Caco-2 (cell line): Measurements from ENCODE around the gene MYO5B. TPM values are rescaled to one million over a fixed set of nuclear protein-coding genes. Genes with fewer than 3 reads are reported as not detected.

ENCODE experiments used
- BruUV-seq: library from RNA; stranded (reverse); fragments of 400-500 nt; replicated peaks from 2 replicates; lab custom pipeline; 2021; lab: Mats Ljungman, UMichigan
- CTCF ChIA-PET: fragments of 300-600 bp; sonication (Branson Sonifier 250); formaldehyde crosslinking; loops from one replicate; lab custom pipeline; 2022; ENCODE audit warnings: antibody characterized with exemption; lab: Charles Lee
- POLR2A ChIA-PET: fragments of 300-600 bp; sonication (Branson Sonifier 250); formaldehyde crosslinking; loops from one replicate; lab custom pipeline; 2022; ENCODE audit warnings: antibody characterized with exemption; lab: Charles Lee
- DNase-seq, 2 experiments: peaks; one replicate each; pipeline versions ENCODE4 v3.0.0 to v3.0.0-alpha.2; 2020 to 2022
- H3K27me3 ChIP-seq: replicated peaks from 2 replicates; pipeline ENCODE4 v1.6.0; 2011; ENCODE audit warnings: low read length; ENCODE audit not compliant: control insufficient read depth, insufficient read depth
- H3K36me3 ChIP-seq: 2 replicates; pipeline ENCODE4 v1.5.1; 2011; ENCODE audit warnings: low read length; ENCODE audit not compliant: control insufficient read depth, insufficient read depth
- H3K4me1 ChIP-seq: fragments of 250-450 bp; sonication (Bioruptor Pico); 2 replicates; pipeline ENCODE4 v1.5.1; 2020; ENCODE audit warnings: mild to moderate bottlenecking
- H3K4me3 ChIP-seq: 2 replicates; pipeline ENCODE4 v1.5.1; 2011; ENCODE audit warnings: low read depth, mild to moderate bottlenecking, control low read depth, low read length
- H3K9me3 ChIP-seq: fragments of 250-450 bp; sonication (Bioruptor Pico); 2 replicates; pipeline ENCODE4 v1.5.1; 2020; ENCODE audit warnings: mild to moderate bottlenecking, moderate library complexity
- H3K27ac Mint-ChIP-seq: one replicate; pipeline ENCODE4 v1.8.0; 2022; ENCODE audit warnings: mixed read lengths; ENCODE audit not compliant: unreplicated experiment
- H3K27me3 Mint-ChIP-seq: one replicate; pipeline ENCODE4 v1.8.0; 2022; ENCODE audit warnings: mixed read lengths; ENCODE audit not compliant: insufficient read depth, unreplicated experiment
- H3K36me3 Mint-ChIP-seq: one replicate; pipeline ENCODE4 v1.8.0; 2022; ENCODE audit warnings: mild to moderate bottlenecking, mixed read lengths; ENCODE audit not compliant: insufficient read depth, unreplicated experiment
- H3K4me1 Mint-ChIP-seq: one replicate; pipeline ENCODE4 v1.8.0; 2022; ENCODE audit warnings: low read depth, mixed read lengths; ENCODE audit not compliant: unreplicated experiment
- H3K4me3 Mint-ChIP-seq: one replicate; pipeline ENCODE4 v1.8.0; 2022; ENCODE audit warnings: mild to moderate bottlenecking, moderate library complexity, mixed read lengths; ENCODE audit not compliant: unreplicated experiment
- H3K9me3 Mint-ChIP-seq: one replicate; pipeline ENCODE4 v1.8.0; 2022; ENCODE audit warnings: mixed read lengths; ENCODE audit not compliant: unreplicated experiment
- CTCF ChIP-seq, 2 experiments: fragments of 200-600 bp in 1 of 2; IDR thresholded peaks; 1 replicate in 1 of 2; 2 replicates in 1 of 2; pipeline versions ENCODE4 v1.5.1 to v1.8.0; 2011 to 2022; ENCODE audit warnings: antibody characterized with exemption in 1 of 2, control low read depth in 1 of 2, inconsistent platforms in 1 of 2, low read depth in 1 of 2, low read length in 1 of 2, mild to moderate bottlenecking in 1 of 2, moderate library complexity in 1 of 2; ENCODE audit not compliant: insufficient read depth in 1 of 2, severe bottlenecking in 1 of 2, unreplicated experiment in 1 of 2
- intact Hi-C: fragments of 100-400 bp; cut with micrococcal nuclease; formaldehyde crosslinking; loops from one replicate; pipeline ENCODE4 v1.10.0; 2022; ENCODE audit not compliant: unreplicated experiment
- total RNA-seq: library from RNA; stranded (reverse); gene quantifications from 2 replicates; pipeline ENCODE4 v1.2.3, GENCODE V29; 2022

MYO5B gene
- total RNA-seq, 1 experiment from 2014 or later: 28.3 TPM

GRCh38 chr18:49832221-49832647 is 362.7 kb downstream of the MYO5B start:
- H3K4me3 Mint-ChIP-seq: no peak overlapping the region
- no TSS peak for BruUV-seq

DNA sequence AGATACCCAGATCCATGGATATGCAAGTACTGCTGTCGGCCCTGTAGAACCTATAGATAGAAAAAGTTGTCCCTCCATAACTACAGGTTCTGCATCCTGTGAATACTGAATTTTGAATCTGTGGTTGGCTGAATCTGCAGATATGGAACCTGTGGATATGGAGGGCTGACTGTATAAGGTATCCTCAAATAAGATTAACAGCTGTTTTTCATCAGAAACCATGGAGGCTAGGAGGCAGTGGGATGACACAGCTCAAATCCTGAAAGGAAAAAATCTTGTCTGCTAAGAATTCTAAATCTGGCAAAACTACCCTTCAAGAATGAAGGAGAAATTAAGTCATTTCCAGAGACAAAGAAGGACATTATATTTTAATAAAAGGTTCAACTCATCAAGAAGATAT is 367.0 kb downstream of the MYO5B start:
- Mint-ChIP-seq H3K36me3 (peaks cover 33% of the 10 kb centered on the region), H3K9me3 (peaks cover 9% of the 10 kb centered on the region), H3K27me3 (no peaks in the 10 kb centered on the region), H3K4me1 (no peaks in the 10 kb centered on the region), H3K27ac (no peak overlapping the region), H3K4me3 (no peak overlapping the region)
- no peak for TF ChIP-seq CTCF (IDR thresholded peaks at IDR 0.05; ENCODE audit: insufficient read depth in 1 of 2, low read depth in 1 of 2, low read length in 1 of 2, severe bottlenecking in 1 of 2, unreplicated experiment in 1 of 2)
- POLR2A ChIA-PET: no interaction called here
- H3K36me3 ChIP-seq: no peaks in the 10 kb centered on the region; the same call in 1 of the 2 replicates
- H3K27me3 ChIP-seq: no peaks in the 10 kb centered on the region
- DNase-seq: no peak
- H3K9me3 ChIP-seq: no peaks in the 10 kb centered on the region
- no TSS peak for BruUV-seq
- H3K4me3 ChIP-seq: no peak overlapping the region
- intact Hi-C loops: no loop called here
- H3K4me1 ChIP-seq: no peaks in the 10 kb centered on the region
- CTCF ChIA-PET: no interaction called here

More at GRCh38 chr18:49832221-49832647, 362.7 kb downstream of the MYO5B start:
- CTCF ChIA-PET: no interaction called here
- Histone ChIP-seq H3K36me3 (no peaks in the 10 kb centered on the region), H3K4me1 (peaks cover 34% of the 10 kb centered on the region), H3K27me3 (no peaks in the 10 kb centered on the region), H3K4me3 (no peak overlapping the region), H3K9me3 (no peaks in the 10 kb centered on the region)
- no peak for TF ChIP-seq CTCF (IDR thresholded peaks at IDR 0.05; ENCODE audit: insufficient read depth in 1 of 2, low read depth in 1 of 2, low read length in 1 of 2, severe bottlenecking in 1 of 2, unreplicated experiment in 1 of 2)
- no peaks in the 10 kb centered on the region for H3K4me1 Mint-ChIP-seq
- POLR2A ChIA-PET: no interaction called here
- H3K27me3 Mint-ChIP-seq: no peaks in the 10 kb centered on the region
- intact Hi-C loops: no loop called here
- DNase-seq: no peak
- no peak overlapping the region for H3K27ac Mint-ChIP-seq
- peaks cover 8% of the 10 kb centered on the region for H3K9me3 Mint-ChIP-seq
- H3K36me3 Mint-ChIP-seq: peaks cover 32% of the 10 kb centered on the region

DNA sequence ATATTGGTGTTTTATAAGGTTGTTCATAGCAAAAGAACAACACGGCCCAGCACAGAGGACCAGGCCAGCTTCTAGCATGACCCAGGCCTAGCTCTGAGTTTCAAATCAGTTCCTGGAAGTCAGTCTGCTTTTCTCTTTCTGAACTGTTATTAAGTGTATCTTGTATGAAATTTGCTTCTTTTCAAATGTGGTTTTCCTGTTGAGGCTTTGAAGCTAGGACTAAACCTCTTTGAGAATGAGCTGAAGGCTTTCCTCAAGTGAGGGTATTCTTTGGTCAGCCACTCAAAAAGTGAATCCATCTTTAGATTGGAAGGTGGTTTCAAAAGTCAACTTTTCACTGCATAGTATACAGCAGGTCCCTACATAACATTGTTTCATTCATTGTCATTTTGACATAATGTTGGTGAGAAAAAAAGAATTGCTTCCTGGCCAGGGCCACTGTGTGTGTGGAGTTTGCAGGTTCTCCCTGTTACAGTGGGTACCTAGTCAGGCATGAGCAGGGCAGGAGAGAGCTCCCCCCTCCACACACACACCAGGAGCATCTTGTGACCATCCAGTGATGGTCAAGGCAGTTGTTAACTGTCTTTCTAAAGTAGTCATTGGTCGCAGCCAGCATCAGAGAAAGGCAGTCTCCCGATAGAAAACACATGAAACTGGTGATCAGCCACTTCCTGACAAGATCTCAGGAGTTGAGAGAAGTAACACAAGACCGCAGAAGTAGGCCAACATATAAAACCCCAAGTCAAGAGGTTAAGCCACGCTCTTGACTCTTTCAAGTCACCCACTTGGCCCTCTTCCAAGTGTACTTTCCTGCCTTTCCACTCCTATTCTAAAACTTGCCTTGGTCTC is 374.9 kb downstream of the MYO5B start:
- H3K36me3 Mint-ChIP-seq: peaks cover 17% of the 10 kb centered on the region
- no peaks in the 10 kb centered on the region for H3K27me3 ChIP-seq
- TF ChIP-seq CTCF (IDR thresholded peaks at IDR 0.05; ENCODE audit: insufficient read depth in 1 of 2, low read depth in 1 of 2, low read length in 1 of 2, severe bottlenecking in 1 of 2, unreplicated experiment in 1 of 2): no peak
- ChIA-PET CTCF (no interaction called here), POLR2A (no interaction called here)
- H3K27me3 Mint-ChIP-seq: no peaks in the 10 kb centered on the region
- H3K36me3 ChIP-seq: no peaks in the 10 kb centered on the region
- H3K9me3 Mint-ChIP-seq: no peaks in the 10 kb centered on the region
- H3K27ac Mint-ChIP-seq: peak overlapping the region; percentile 79
- DNase-seq: no peak
- H3K4me3 Mint-ChIP-seq: no peak overlapping the region
- intact Hi-C loops: no loop called here
- peaks cover 14% of the 10 kb centered on the region for H3K4me1 ChIP-seq
- no TSS peak for BruUV-seq
- H3K9me3 ChIP-seq: no peaks in the 10 kb centered on the region
- H3K4me1 Mint-ChIP-seq: peaks cover 22% of the 10 kb centered on the region
- H3K4me3 ChIP-seq: no peak overlapping the region
